OCI-LY3 (cell line): ENCODE measurements around the gene BASP1.

ENCODE experiments used
- H2AFZ ChIP-seq: fragments of 200-600, 300-600 bp; shearing (Covaris generic); 2 replicates; pipeline ENCODE4 v1.6.0; 2014; ENCODE audit warnings: antibody characterized with exemption, low read depth, low read length
- H3K27ac ChIP-seq: fragments of 200-600, 300-600 bp; sonication (generic); 2 replicates; pipeline ENCODE4 v1.5.1; 2014; ENCODE audit warnings: mild to moderate bottlenecking, low read length, moderate library complexity, mixed read lengths
- H3K27me3 ChIP-seq: fragments of 200-600, 300-600 bp; sonication (generic); 2 replicates; pipeline ENCODE4 v1.6.1; 2014; ENCODE audit warnings: low read depth, low read length, mixed read lengths
- H3K36me3 ChIP-seq: fragments of 200-600, 300-600 bp; sonication (generic); replicated peaks from 2 replicates; pipeline ENCODE3; 2014; ENCODE audit warnings: low read depth, low read length, mixed read lengths
- H3K4me1 ChIP-seq: fragments of 300-600, 200-600 bp; sonication (generic); 2 replicates; pipeline ENCODE4 v1.6.1; 2014; ENCODE audit warnings: low read length, mixed read lengths
- H3K4me2 ChIP-seq: fragments of 200-600, 300-600 bp; sonication (generic); 2 replicates; pipeline ENCODE4 v1.6.1; 2014; ENCODE audit warnings: low read length, mixed read lengths
- H3K4me3 ChIP-seq: fragments of 300-600, 200-600 bp; sonication (generic); 2 replicates; pipeline ENCODE4 v1.5.1; 2014; ENCODE audit warnings: antibody characterized with exemption, mild to moderate bottlenecking, low read length, moderate library complexity
- H3K79me2 ChIP-seq: fragments of 300-600, 200-600 bp; shearing (Covaris generic); 2 replicates; pipeline ENCODE4 v1.6.1; 2014; ENCODE audit warnings: mild to moderate bottlenecking, low read length, mixed read lengths
- H3K9ac ChIP-seq: fragments of 300-600, 200-600 bp; shearing (Covaris generic); 2 replicates; pipeline ENCODE4 v1.6.0; 2014; ENCODE audit warnings: mild to moderate bottlenecking, low read length, moderate library complexity
- H3K9me3 ChIP-seq: fragments of 200-600, 300-600 bp; shearing (Covaris generic); 2 replicates; pipeline ENCODE4 v1.6.1; 2014; ENCODE audit warnings: low read length, mixed read lengths; ENCODE audit not compliant: insufficient read depth
- H4K20me1 ChIP-seq: fragments of 200-600, 300-600 bp; sonication (generic); 2 replicates; pipeline ENCODE4 v1.6.1; 2016; ENCODE audit warnings: low read length, mixed read lengths; ENCODE audit not compliant: insufficient read depth
- CTCF ChIP-seq: fragments of 200-600, 300-600 bp; sonication (generic); IDR thresholded peaks from 2 replicates; pipeline ENCODE4 v1.5.1; 2014; ENCODE audit warnings: antibody characterized with exemption, low read length, low read depth
- EZH2phosphoT487 ChIP-seq: fragments of 200-600 bp; shearing (Covaris generic); IDR thresholded peaks from 2 replicates; pipeline ENCODE4 v1.6.1; 2018; ENCODE audit warnings: antibody characterized with exemption, mixed run types, low read depth

BASP1 gene

GRCh38 chr5:17213938-17214337 is 3.5 kb upstream of the BASP1 start:
- H3K4me2 ChIP-seq: peak overlapping the region; percentile 90
- peaks cover 46% of the 10 kb centered on the region for H3K4me1 ChIP-seq
- peak overlapping the region; percentile 11; the same call in 1 of the 2 replicates for H3K27ac ChIP-seq
- peaks cover 15% of the 10 kb centered on the region for H3K79me2 ChIP-seq
- peaks cover 3% of the 10 kb centered on the region; the same call in 1 of the 2 replicates for H4K20me1 ChIP-seq
- no peak for TF ChIP-seq EZH2phosphoT487
- no peak for TF ChIP-seq CTCF
- no peak overlapping the region for H2AFZ ChIP-seq
- peak overlapping the region; percentile 35 for H3K4me3 ChIP-seq
- H3K36me3 ChIP-seq: peaks cover 7% of the 10 kb centered on the region
- no peaks in the 10 kb centered on the region for H3K27me3 ChIP-seq
- no peak overlapping the region for H3K9ac ChIP-seq
- H3K9me3 ChIP-seq: no peaks in the 10 kb centered on the region

DNA sequence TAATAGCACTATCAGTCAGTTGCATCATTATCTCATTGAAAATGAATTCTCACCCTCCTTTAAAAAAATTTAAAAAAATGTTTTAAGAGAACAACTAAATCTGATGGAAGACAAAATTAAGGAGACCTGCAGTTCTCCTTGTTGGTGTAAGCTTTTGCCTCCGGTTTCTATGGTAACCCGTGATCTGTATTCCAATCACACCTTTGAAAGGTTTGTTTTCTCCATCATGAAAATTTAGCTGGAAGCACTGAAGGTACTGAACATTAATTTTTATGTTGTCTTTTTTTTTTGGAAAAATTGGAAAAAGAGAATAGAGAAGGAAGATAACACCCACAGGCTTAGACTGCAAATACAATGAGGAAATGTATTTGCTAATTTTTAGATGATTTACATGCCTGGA is 2.5 kb upstream of the BASP1 start:
- peaks cover 13% of the 10 kb centered on the region for H4K20me1 ChIP-seq
- H3K27ac ChIP-seq: no peak overlapping the region
- TF ChIP-seq EZH2phosphoT487: no peak
- TF ChIP-seq CTCF: no peak
- H3K27me3 ChIP-seq: no peaks in the 10 kb centered on the region
- H3K4me1 ChIP-seq: peaks cover 48% of the 10 kb centered on the region
- no peak overlapping the region for H3K9ac ChIP-seq
- H2AFZ ChIP-seq: peak overlapping the region; percentile 61; the same call in 1 of the 2 replicates
- H3K4me2 ChIP-seq: peak overlapping the region; percentile 90
- peak overlapping the region; percentile 98 for H3K4me3 ChIP-seq
- peaks cover 25% of the 10 kb centered on the region for H3K79me2 ChIP-seq
- H3K36me3 ChIP-seq: peaks cover 16% of the 10 kb centered on the region
- no peaks in the 10 kb centered on the region for H3K9me3 ChIP-seq

DNA sequence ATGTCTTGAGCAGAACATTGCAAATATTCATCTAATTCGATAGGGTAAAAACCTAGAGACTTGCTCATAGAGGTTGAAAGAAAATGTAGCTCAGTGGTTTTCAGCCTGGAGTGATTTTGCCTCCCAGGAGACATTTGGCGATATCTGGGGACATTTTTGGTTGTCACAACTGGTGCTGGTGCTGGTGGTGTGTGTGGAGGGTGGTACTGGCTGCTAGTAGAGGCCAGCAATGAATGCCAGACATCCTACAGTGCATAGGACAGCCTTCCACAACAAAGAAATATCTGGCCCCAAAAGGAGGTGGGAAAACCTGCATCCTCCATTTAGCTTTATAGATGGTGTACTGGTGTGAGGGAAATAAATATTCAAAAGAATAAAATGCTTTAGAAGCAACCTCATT is 2.1 kb upstream of the BASP1 start:
- Histone ChIP-seq H3K4me2 (peak overlapping the region; percentile 90), H3K27me3 (no peaks in the 10 kb centered on the region), H3K27ac (no peak overlapping the region), H4K20me1 (peaks cover 18% of the 10 kb centered on the region), H3K4me1 (peaks cover 52% of the 10 kb centered on the region), H3K36me3 (peaks cover 19% of the 10 kb centered on the region), H3K79me2 (peaks cover 30% of the 10 kb centered on the region), H3K9me3 (no peaks in the 10 kb centered on the region), H3K9ac (0 out of 2 replicates have a peak overlapping the region, but pooled peaks have one; percentile 87), H2AFZ (peak overlapping the region; percentile 61; the same call in 1 of the 2 replicates), H3K4me3 (peak overlapping the region; percentile 98)
- TF ChIP-seq CTCF (no peak), EZH2phosphoT487 (no peak)

- peak overlapping the region; percentile 50 for H3K27ac ChIP-seq
- H3K79me2 ChIP-seq: peaks cover 40% of the 10 kb centered on the region
- peaks cover 19% of the 10 kb centered on the region for H3K36me3 ChIP-seq
- TF ChIP-seq EZH2phosphoT487 (no peak), CTCF (peak; percentile 75)
- H3K4me3 ChIP-seq: peak overlapping the region; percentile 98
- H4K20me1 ChIP-seq: peaks cover 28% of the 10 kb centered on the region
- peak overlapping the region; percentile 90 for H3K4me2 ChIP-seq
- peaks cover 61% of the 10 kb centered on the region for H3K4me1 ChIP-seq
- H3K9ac ChIP-seq: peak overlapping the region; percentile 87
- no peaks in the 10 kb centered on the region for H3K27me3 ChIP-seq
- peak overlapping the region; percentile 78; the same call in 1 of the 2 replicates for H2AFZ ChIP-seq
- no peaks in the 10 kb centered on the region for H3K9me3 ChIP-seq
Measured at GRCh38 chr5:17216176-17216973, 1.1 kb upstream of the BASP1 start.
